Tibial nerve (tissue), 4 donors: ENCODE results near the gene PIPOX.

Source experiments
- EP300 ChIP-seq, 2 donors: sonication (generic); formaldehyde crosslinking; IDR thresholded peaks; one replicate each; pipeline ENCODE4 v1.6.1; 2017; ENCODE audit warnings: antibody characterized with exemption in 2 of 2, mild to moderate bottlenecking in 1 of 2
- TF ChIP-seq, protein P1 (sequence below), 5 experiments: fragments of 200-600 bp in 3 of 5; fragments of 450-650 bp in 2 of 5; sonication (generic) in 3 of 5; IDR thresholded peaks; one replicate each; pipeline ENCODE4 v1.5.1; 2016 to 2019; ENCODE audit warnings: antibody characterized with exemption in 5 of 5, mild to moderate bottlenecking in 3 of 5, moderate library complexity in 2 of 5

DNA sequence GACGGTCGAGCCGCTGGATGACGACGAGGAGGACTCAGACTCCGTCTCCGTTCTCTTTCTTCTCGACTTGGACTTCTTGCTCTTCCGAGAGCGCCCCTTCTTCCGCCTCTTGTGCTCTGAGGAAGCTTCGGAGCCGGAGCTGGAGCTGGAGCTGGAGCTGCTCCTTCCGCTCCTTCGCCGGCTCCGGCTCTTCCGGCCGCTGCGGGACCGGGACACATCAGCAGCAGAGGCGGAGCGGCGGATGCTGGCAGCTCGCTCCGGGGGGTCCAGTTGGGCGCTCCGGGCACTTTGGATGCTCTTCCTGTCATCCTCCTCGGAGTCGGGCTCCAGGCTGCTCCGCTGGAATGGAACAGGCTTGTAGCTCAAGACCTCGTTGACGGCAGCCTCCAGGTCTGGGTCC lies 36.9 kb downstream of the PIPOX start:
- TF ChIP-seq, protein P1, sequence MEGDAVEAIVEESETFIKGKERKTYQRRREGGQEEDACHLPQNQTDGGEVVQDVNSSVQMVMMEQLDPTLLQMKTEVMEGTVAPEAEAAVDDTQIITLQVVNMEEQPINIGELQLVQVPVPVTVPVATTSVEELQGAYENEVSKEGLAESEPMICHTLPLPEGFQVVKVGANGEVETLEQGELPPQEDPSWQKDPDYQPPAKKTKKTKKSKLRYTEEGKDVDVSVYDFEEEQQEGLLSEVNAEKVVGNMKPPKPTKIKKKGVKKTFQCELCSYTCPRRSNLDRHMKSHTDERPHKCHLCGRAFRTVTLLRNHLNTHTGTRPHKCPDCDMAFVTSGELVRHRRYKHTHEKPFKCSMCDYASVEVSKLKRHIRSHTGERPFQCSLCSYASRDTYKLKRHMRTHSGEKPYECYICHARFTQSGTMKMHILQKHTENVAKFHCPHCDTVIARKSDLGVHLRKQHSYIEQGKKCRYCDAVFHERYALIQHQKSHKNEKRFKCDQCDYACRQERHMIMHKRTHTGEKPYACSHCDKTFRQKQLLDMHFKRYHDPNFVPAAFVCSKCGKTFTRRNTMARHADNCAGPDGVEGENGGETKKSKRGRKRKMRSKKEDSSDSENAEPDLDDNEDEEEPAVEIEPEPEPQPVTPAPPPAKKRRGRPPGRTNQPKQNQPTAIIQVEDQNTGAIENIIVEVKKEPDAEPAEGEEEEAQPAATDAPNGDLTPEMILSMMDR (IDR thresholded peaks at IDR 0.05) = no peak
- no peak for TF ChIP-seq EP300 (IDR thresholded peaks at IDR 0.05)
